ENCODE results near the gene LEMD2.

DNA sequence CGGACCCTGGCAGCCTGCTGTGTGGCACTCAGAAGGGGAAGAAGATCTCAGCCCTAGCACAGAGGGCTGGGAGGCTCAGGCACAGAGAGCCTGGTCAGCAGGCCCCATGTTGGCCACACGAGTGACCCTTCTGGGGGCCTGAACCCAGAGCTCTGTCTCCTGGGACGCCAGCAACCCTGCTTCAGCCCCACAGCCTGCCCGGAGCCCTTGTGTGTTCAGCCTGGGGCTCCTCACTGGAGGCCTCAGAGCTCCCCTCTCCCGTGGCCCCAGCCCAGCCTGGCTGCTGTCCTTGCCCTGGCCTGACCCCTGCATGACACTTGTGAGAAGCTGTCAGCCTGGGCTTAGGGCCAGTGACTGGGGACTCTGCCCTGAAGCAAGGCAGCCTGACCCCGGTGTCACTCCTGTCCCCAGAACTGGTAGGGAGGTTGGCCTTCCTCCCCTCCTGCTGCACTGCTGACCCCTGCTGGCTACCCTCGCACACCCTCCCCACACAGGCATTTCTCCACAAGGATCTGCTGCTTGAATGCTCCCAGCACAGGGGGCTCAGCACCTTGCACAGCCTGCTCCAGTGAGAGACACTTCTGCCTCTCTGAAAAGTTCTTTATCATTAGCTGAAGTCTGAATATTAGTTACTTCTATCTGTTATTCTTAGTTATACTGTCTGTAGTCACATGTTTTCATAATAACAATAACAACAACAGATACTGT is 26.9 kb downstream of the LEMD2 start:
- TF ChIP-seq, protein P1, sequence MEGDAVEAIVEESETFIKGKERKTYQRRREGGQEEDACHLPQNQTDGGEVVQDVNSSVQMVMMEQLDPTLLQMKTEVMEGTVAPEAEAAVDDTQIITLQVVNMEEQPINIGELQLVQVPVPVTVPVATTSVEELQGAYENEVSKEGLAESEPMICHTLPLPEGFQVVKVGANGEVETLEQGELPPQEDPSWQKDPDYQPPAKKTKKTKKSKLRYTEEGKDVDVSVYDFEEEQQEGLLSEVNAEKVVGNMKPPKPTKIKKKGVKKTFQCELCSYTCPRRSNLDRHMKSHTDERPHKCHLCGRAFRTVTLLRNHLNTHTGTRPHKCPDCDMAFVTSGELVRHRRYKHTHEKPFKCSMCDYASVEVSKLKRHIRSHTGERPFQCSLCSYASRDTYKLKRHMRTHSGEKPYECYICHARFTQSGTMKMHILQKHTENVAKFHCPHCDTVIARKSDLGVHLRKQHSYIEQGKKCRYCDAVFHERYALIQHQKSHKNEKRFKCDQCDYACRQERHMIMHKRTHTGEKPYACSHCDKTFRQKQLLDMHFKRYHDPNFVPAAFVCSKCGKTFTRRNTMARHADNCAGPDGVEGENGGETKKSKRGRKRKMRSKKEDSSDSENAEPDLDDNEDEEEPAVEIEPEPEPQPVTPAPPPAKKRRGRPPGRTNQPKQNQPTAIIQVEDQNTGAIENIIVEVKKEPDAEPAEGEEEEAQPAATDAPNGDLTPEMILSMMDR (conservative IDR thresholded peaks at IDR 0.05; ENCODE audit: low read length) = peak; percentile 87
- TF ChIP-seq EZH2phosphoT487 (IDR thresholded peaks at IDR 0.05; ENCODE audit: borderline replicate concordance) = no peak
